ENCODE results near the gene NKX2-4. TPM values are rescaled to one million over a fixed set of nuclear protein-coding genes. Genes with fewer than 3 reads are reported as not detected.

The NKX2-4 gene
- total RNA-seq, 1 donor from 2014 or later: not detected

DNA sequence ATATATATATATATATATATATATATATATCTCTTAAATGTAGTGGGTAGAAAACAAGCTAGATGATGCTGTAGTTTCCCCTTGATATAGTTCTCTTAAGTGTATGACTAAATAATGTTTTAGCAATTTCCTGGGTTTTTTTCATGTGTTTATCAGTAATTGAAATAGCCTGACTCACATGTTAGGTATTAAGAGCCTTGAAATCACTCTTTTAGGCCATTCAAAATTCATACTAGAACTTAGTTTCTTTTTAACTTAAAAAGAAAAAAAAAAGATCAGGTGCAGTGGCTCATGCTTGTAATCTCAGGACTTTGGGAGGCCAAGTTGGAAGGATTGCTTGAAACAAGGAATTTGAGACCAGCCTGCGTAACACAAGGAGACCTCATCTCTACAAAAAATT is 44.1 kb downstream of the NKX2-4 start:
- Histone ChIP-seq H3K9me3 (ENCODE audit: control insufficient read depth in 3 of 3, low read length in 3 of 3) (no peaks in the 10 kb centered on the region), H3K4me1 (ENCODE audit: control insufficient read depth in 3 of 3, insufficient read depth in 3 of 3, low read length in 3 of 3) (no peaks in the 10 kb centered on the region), H3K27me3 (ENCODE audit: control insufficient read depth in 3 of 3, insufficient read depth in 3 of 3, low read length in 3 of 3) (no peaks in the 10 kb centered on the region), H3K9ac (ENCODE audit: low read depth in 1 of 3, low read length in 3 of 3) (no peak overlapping the region), H3K36me3 (ENCODE audit: control insufficient read depth in 3 of 3, insufficient read depth in 3 of 3, low read length in 3 of 3) (peaks cover 8 to 28% (median 12%) of the 10 kb centered on the region in 3 donors), H3K27ac (ENCODE audit: low read depth, low read length) (no peak overlapping the region), H3K4me3 (ENCODE audit: low read length in 3 of 3) (no peak overlapping the region)

DNA sequence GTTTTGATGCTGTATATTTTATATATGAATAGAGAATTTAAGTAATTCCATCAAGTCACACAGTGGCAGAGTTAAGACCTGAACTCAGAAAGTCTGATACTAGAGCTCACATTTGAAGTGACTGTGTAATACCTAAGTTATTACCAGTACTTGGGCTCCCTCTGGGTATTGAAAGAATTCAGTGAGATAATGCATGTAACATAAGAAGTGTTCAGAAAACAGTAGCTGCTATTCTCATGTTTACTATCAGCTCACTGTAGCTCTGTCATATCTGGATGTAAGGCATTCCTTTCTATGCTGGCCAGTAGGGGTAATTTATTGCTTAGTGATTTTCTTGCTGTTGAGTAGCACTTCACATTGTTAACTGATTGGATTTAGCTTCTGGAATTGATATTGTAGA is 44.6 kb downstream of the NKX2-4 start:
- Histone ChIP-seq H3K27me3 (ENCODE audit: control insufficient read depth in 3 of 3, insufficient read depth in 3 of 3, low read length in 3 of 3) (no peaks in the 10 kb centered on the region), H3K36me3 (ENCODE audit: control insufficient read depth in 3 of 3, insufficient read depth in 3 of 3, low read length in 3 of 3) (peaks cover 6 to 24% (median 9%) of the 10 kb centered on the region in 3 donors), H3K4me3 (ENCODE audit: low read length in 3 of 3) (no peak overlapping the region), H3K27ac (ENCODE audit: low read depth, low read length) (no peak overlapping the region), H3K9ac (ENCODE audit: low read depth in 1 of 3, low read length in 3 of 3) (no peak overlapping the region), H3K4me1 (ENCODE audit: control insufficient read depth in 3 of 3, insufficient read depth in 3 of 3, low read length in 3 of 3) (no peaks in the 10 kb centered on the region), H3K9me3 (ENCODE audit: control insufficient read depth in 3 of 3, low read length in 3 of 3) (no peaks in the 10 kb centered on the region)

Small RNAs within 50 kb of the gene (small RNA-seq; reads per million reads assigned to genes)
- gene RN7SKP140: not detected

Other genes starting within 250 kb of the NKX2-4 start
- 53.8 TPM for gene XRN2, start 94.2 kb downstream of the NKX2-4 start, total RNA-seq
- gene NKX2-2, start 116.5 kb upstream of the NKX2-4 start, total RNA-seq: not detected